OCI-LY3 (cell line): ENCODE results near the gene ADRA2B.

Source experiments
- CTCF ChIP-seq: fragments of 200-600, 300-600 bp; sonication (generic); IDR thresholded peaks from 2 replicates; pipeline ENCODE4 v1.5.1; 2014; ENCODE audit warnings: antibody characterized with exemption, low read length, low read depth
- EZH2phosphoT487 ChIP-seq: fragments of 200-600 bp; shearing (Covaris generic); IDR thresholded peaks from 2 replicates; pipeline ENCODE4 v1.6.1; 2018; ENCODE audit warnings: antibody characterized with exemption, mixed run types, low read depth

GRCh38 chr2:96093528-96093927 lies 22.8 kb downstream of the ADRA2B start:
- TF ChIP-seq CTCF (no peak), EZH2phosphoT487 (no peak)
